ENCODE data around the gene ATPAF1.
"Not testable (repeated sequence)": the region's sequence is repeated elsewhere in the genome, so short reads cannot be mapped to it uniquely, and the experiment has no call there.

ATPAF1 gene

DNA sequence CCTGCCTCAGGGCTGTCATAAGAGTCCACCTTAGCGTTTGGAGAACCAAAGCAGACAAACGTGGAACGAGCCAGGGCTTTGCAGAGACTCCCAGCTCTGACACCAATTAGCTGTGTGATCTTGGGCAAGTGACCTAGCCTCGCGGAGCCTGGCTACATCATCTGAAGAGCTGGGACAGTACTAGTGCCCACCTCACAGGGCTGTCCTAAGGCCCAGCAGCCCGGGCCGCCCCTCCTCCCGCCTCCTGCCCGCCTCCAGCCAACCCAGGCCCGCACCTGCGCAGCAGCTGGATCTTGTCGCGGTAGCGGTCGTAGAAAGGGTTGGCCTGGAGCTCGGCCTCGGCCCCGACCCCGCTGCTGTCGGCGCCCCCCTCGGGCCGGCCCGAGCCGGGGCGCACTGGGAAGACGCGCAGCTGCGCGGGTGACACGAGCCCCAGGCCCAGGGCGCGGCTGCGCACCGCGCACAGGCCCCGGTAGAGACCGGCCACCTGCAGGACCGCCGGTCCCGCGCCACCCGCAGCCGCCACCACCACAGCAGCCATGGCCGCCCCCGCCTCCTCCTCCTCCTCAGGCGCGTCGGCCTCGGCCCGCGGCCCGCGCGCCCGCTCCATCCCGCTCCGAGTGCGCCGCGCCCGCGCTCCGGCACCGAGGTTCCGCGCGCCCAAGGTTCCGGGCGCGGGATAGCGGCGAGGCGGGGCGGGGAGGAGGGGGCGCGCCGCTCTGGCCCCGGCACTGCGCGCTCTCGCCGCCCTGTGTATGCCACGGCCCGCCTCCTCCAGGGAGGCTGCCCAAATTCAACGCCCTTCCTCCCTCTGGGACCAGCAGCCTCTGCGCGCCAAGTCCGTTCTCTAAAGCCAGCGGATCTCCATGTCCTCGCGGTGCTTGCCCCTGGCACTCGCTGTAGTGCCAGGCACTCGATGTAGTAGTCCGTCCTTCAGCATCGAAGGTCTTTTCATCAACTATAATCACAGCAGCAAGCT lies at the start of gene ATPAF1:
Gene ATPAF1 (minus strand): TSS at position 583 of the 979 bp plus-strand sequence. CDS start 42 bp downstream, at position 541.
- peak; percentile 18 for DNase-seq (ENCODE audit: low read depth)

GRCh38 chr1:46717654-46718053 lies 49.5 kb upstream of the ATPAF1 start:
- no peak for DNase-seq (ENCODE audit: low read depth)

GRCh38 chr1:46714976-46715375 lies 46.8 kb upstream of the ATPAF1 start:
- DNase-seq (ENCODE audit: low read depth) = no peak

GRCh38 chr1:46708121-46708520 lies 40.0 kb upstream of the ATPAF1 start:
- DNase-seq (ENCODE audit: low read depth) = no peak

DNA sequence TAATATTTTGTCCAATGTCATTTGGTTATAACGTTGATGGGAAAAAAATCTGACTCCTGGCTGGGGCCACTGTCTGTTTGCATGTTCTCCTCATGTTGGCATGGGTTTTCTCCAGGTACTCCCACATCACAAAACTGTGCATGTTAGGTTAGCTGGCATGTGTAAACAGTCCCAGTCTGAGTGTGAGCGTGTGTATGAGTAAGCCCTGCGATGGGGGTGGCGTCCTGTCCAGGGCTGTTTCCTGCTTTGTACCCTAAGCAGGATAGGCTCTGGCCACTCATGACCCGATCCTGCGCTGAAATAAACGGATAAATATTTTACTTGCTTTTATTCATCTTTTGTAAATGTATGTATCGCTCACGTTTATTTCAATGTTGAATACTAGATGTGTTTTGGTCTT lies 37.2 kb upstream of the ATPAF1 start:
- DNase-seq (ENCODE audit: low read depth) = no peak

- DNase-seq (ENCODE audit: low read depth) = no peak
Observed at GRCh38 chr1:46703927-46704641, 35.9 kb upstream of the ATPAF1 start.

GRCh38 chr1:46699666-46700065 lies 31.5 kb upstream of the ATPAF1 start:
- no peak for DNase-seq (ENCODE audit: low read depth)

GRCh38 chr1:46697053-46697452 lies 28.9 kb upstream of the ATPAF1 start:
- no peak for DNase-seq (ENCODE audit: low read depth)

GRCh38 chr1:46694676-46695075 lies 26.5 kb upstream of the ATPAF1 start:
- DNase-seq (ENCODE audit: low read depth) = not testable (repeated sequence)

- DNase-seq (ENCODE audit: low read depth) = no peak
Observed at GRCh38 chr1:46692811-46693770, 24.9 kb upstream of the ATPAF1 start.

DNA sequence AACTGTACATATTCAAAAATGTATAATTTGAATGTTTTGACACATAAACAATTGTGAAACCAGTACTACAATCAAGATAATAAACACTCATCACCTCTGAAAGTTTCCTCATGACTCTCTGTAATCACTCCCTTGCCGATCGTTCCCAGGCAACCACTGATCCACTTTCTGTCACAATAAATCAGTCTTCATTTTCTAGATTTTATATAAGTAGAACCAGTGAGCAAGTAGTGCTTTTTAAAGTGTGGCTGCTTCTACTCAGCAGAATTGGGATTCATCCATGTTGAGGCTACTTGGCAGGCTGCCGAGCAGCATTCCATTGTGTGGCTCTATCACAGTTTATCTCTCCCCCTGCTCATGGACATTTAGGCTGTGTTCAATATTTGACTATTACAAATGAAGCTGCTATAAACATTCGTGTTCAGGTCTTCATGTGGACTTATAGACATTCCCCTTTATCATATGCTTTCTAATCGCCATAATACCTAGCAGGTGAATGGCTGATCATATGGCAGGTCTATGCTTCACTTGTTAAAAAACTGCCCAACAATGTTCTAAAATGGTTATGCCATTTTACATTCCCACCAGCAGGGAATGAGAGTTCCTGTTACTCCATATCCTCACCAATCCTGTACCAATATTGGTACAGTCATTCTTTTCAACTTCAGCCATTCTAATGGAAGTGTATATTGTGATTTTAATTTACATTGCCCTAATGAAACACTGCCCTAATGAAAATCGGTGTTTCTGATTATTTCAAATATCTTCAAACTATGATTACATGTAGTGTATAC lies 24.0 kb upstream of the ATPAF1 start:
- DNase-seq (ENCODE audit: low read depth) = no peak

- DNase-seq (ENCODE audit: low read depth) = no peak
Observed at GRCh38 chr1:46690931-46691421, 22.8 kb upstream of the ATPAF1 start.

- no peak for DNase-seq (ENCODE audit: low read depth)
Observed at GRCh38 chr1:46689897-46690296, 21.7 kb upstream of the ATPAF1 start.

- no peak for DNase-seq (ENCODE audit: low read depth)
Observed at GRCh38 chr1:46689356-46689755, 21.2 kb upstream of the ATPAF1 start.

- DNase-seq (ENCODE audit: low read depth) = no peak
Observed at GRCh38 chr1:46687921-46688509, 19.9 kb upstream of the ATPAF1 start.

- DNase-seq (ENCODE audit: low read depth) = no peak
Observed at GRCh38 chr1:46687093-46687659, 19.0 kb upstream of the ATPAF1 start.

DNA sequence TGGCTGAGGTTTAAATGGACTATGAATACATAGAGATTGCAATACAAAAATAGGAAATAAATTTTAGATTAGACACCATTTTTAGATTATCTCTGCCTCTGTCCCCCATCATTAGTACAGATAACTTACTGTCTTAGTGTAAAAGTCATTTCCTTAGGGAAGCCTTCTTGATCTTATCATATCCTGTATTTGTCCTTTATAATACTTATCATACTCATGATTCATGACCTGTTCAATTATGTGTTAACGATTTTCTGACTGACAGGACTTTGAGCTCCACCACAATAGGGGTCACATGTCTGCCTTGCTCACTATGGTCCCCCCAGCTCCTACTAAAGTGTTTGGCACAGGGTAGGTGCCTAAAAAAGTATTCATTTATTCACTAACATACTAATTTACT lies 18.1 kb upstream of the ATPAF1 start:
- no peak for DNase-seq (ENCODE audit: low read depth)

- no peak for DNase-seq (ENCODE audit: low read depth)
Observed at GRCh38 chr1:46684670-46685069, 16.5 kb upstream of the ATPAF1 start.

GRCh38 chr1:46682064-46682463 lies 13.9 kb upstream of the ATPAF1 start:
- no peak for DNase-seq (ENCODE audit: low read depth)

Measured in stimulated activated CD8-positive, alpha-beta memory T cell treated with anti-CD3 and anti-CD28 coated beads, Interleukin-12 subunit alpha, Interleukin-12 subunit beta, amount 100 ng/mL, for 1 hour (primary cell).